Measurements from ENCODE around the gene SYDE2. TPM values are rescaled to one million over a fixed set of nuclear protein-coding genes. Genes with fewer than 3 reads are reported as not detected.
"Not testable (repeated sequence)": the region's sequence is repeated elsewhere in the genome, so short reads cannot be mapped to it uniquely, and the experiment has no call there.

Gene SYDE2
- total RNA-seq, 2 donors from 2014 or later: 0.84 TPM; not detected in 1

GRCh38 chr1:85201340-85202091 is 700 bp upstream of the SYDE2 start:
- H3K36me3 Mint-ChIP-seq: no peaks in the 10 kb centered on the region
- H3K27me3 Mint-ChIP-seq: peaks cover 24 to 40% of the 10 kb centered on the region in 2 donors
- H3K4me3 Mint-ChIP-seq: peak overlapping the region; percentile 83
- ATAC-seq (peak; percentile 72 to 73), DNase-seq (ENCODE audit: low spot score) (no peak)
- H3K9me3 Mint-ChIP-seq: no peaks in the 10 kb centered on the region
- peak overlapping the region in 1 of 2 donors; percentile 64 for H3K27ac Mint-ChIP-seq
- peaks cover 0 to 6% of the 10 kb centered on the region in 2 donors for H3K4me1 Mint-ChIP-seq (ENCODE audit: low read depth in 2 of 2)

- H3K36me3 Mint-ChIP-seq: no peaks in the 10 kb centered on the region
- no peak overlapping the region for H3K27ac Mint-ChIP-seq
- ATAC-seq (no peak), DNase-seq (ENCODE audit: low spot score) (no peak)
- peaks cover 0 to 6% of the 10 kb centered on the region in 2 donors for H3K4me1 Mint-ChIP-seq (ENCODE audit: low read depth in 2 of 2)
- H3K4me3 Mint-ChIP-seq: peak overlapping the region; percentile 58
- no peaks in the 10 kb centered on the region for H3K9me3 Mint-ChIP-seq
- H3K27me3 Mint-ChIP-seq: peaks cover 25 to 37% of the 10 kb centered on the region in 2 donors
These were observed 951 bp downstream of the SYDE2 start for GRCh38 chr1:85199667-85200462.

- DNase-seq (ENCODE audit: low spot score): no peak
- H3K4me1 Mint-ChIP-seq (ENCODE audit: low read depth in 2 of 2): peaks cover 0 to 6% of the 10 kb centered on the region in 2 donors
- H3K9me3 Mint-ChIP-seq: no peaks in the 10 kb centered on the region
- H3K36me3 Mint-ChIP-seq: no peaks in the 10 kb centered on the region
- H3K4me3 Mint-ChIP-seq: no peak overlapping the region
- no peak overlapping the region for H3K27ac Mint-ChIP-seq
- H3K27me3 Mint-ChIP-seq: peaks cover 21 to 30% of the 10 kb centered on the region in 2 donors
- no peak for ATAC-seq
These were observed 2.0 kb downstream of the SYDE2 start for GRCh38 chr1:85198864-85199263.

- Mint-ChIP-seq H3K27ac (no peak overlapping the region), H3K4me3 (no peak overlapping the region), H3K27me3 (peaks cover 12 to 22% of the 10 kb centered on the region in 2 donors), H3K36me3 (no peaks in the 10 kb centered on the region), H3K9me3 (no peaks in the 10 kb centered on the region), H3K4me1 (ENCODE audit: low read depth in 2 of 2) (no peaks in the 10 kb centered on the region)
- DNase-seq (ENCODE audit: low spot score) (no peak), ATAC-seq (no peak)
These were observed 4.5 kb downstream of the SYDE2 start for GRCh38 chr1:85196358-85196757.

- Mint-ChIP-seq H3K27ac (no peak overlapping the region), H3K4me3 (no peak overlapping the region), H3K27me3 (peaks cover 15 to 22% of the 10 kb centered on the region in 2 donors), H3K4me1 (ENCODE audit: low read depth in 2 of 2) (no peaks in the 10 kb centered on the region), H3K9me3 (no peaks in the 10 kb centered on the region), H3K36me3 (no peaks in the 10 kb centered on the region)
- no peak for ATAC-seq
- DNase-seq (ENCODE audit: low spot score): no peak
These were observed 5.1 kb downstream of the SYDE2 start for GRCh38 chr1:85195703-85196102.

GRCh38 chr1:85192129-85192528 is 8.7 kb downstream of the SYDE2 start:
- not testable (repeated sequence) for DNase-seq (ENCODE audit: low spot score); H3K4me3 Mint-ChIP-seq; H3K27me3 Mint-ChIP-seq; H3K36me3 Mint-ChIP-seq; H3K27ac Mint-ChIP-seq; H3K9me3 Mint-ChIP-seq; H3K4me1 Mint-ChIP-seq (ENCODE audit: low read depth in 2 of 2); ATAC-seq

GRCh38 chr1:85189120-85189519 is 11.7 kb downstream of the SYDE2 start:
- peaks cover 5 to 10% of the 10 kb centered on the region in 2 donors for H3K27me3 Mint-ChIP-seq
- no peaks in the 10 kb centered on the region for H3K36me3 Mint-ChIP-seq

GRCh38 chr1:85188530-85188929 is 12.3 kb downstream of the SYDE2 start:
- Mint-ChIP-seq H3K9me3 (no peaks in the 10 kb centered on the region), H3K27ac (no peak overlapping the region), H3K36me3 (no peaks in the 10 kb centered on the region), H3K4me3 (no peak overlapping the region), H3K4me1 (ENCODE audit: low read depth in 2 of 2) (no peaks in the 10 kb centered on the region), H3K27me3 (peaks cover 7 to 10% of the 10 kb centered on the region in 2 donors)
- no peak for DNase-seq (ENCODE audit: low spot score)
- ATAC-seq: no peak

More at GRCh38 chr1:85189120-85189519, 11.7 kb downstream of the SYDE2 start:
- H3K9me3 Mint-ChIP-seq: no peaks in the 10 kb centered on the region
- DNase-seq (ENCODE audit: low spot score): no peak
- no peak for ATAC-seq
- no peaks in the 10 kb centered on the region for H3K4me1 Mint-ChIP-seq (ENCODE audit: low read depth in 2 of 2)
- H3K27ac Mint-ChIP-seq: no peak overlapping the region
- H3K4me3 Mint-ChIP-seq: no peak overlapping the region

- ATAC-seq; DNase-seq (ENCODE audit: low spot score); H3K27ac Mint-ChIP-seq; H3K9me3 Mint-ChIP-seq; H3K4me1 Mint-ChIP-seq (ENCODE audit: low read depth in 2 of 2); H3K36me3 Mint-ChIP-seq; H3K4me3 Mint-ChIP-seq: not testable (repeated sequence)
- peaks cover 7 to 12% of the 10 kb centered on the region in 2 donors for H3K27me3 Mint-ChIP-seq
These were observed 13.8 kb downstream of the SYDE2 start for GRCh38 chr1:85187021-85187420.

GRCh38 chr1:85184245-85184644 is 16.6 kb downstream of the SYDE2 start:
- Mint-ChIP-seq H3K4me1 (ENCODE audit: low read depth in 2 of 2) (peaks cover 2 to 6% of the 10 kb centered on the region in 2 donors), H3K4me3 (no peak overlapping the region), H3K27me3 (peaks cover 7 to 9% of the 10 kb centered on the region in 2 donors), H3K36me3 (no peaks in the 10 kb centered on the region), H3K27ac (no peak overlapping the region), H3K9me3 (no peaks in the 10 kb centered on the region)
- ATAC-seq (no peak), DNase-seq (ENCODE audit: low spot score) (no peak)

GRCh38 chr1:85182700-85183099 is 18.1 kb downstream of the SYDE2 start:
- Mint-ChIP-seq H3K27ac (no peak overlapping the region), H3K9me3 (no peaks in the 10 kb centered on the region), H3K27me3 (peaks cover 9% of the 10 kb centered on the region in 2 donors), H3K36me3 (no peaks in the 10 kb centered on the region), H3K4me3 (no peak overlapping the region), H3K4me1 (ENCODE audit: low read depth in 2 of 2) (peaks cover 2 to 8% of the 10 kb centered on the region in 2 donors)
- DNase-seq (ENCODE audit: low spot score) (no peak), ATAC-seq (no peak)

- peaks cover 16 to 17% of the 10 kb centered on the region in 2 donors for H3K27me3 Mint-ChIP-seq
- DNase-seq (ENCODE audit: low spot score): no peak
- no peaks in the 10 kb centered on the region for H3K36me3 Mint-ChIP-seq
These were observed 19.9 kb downstream of the SYDE2 start for GRCh38 chr1:85180869-85181268.

GRCh38 chr1:85179522-85179921 is 21.3 kb downstream of the SYDE2 start:
- Mint-ChIP-seq H3K4me1 (ENCODE audit: low read depth in 2 of 2) (peaks cover 2 to 8% of the 10 kb centered on the region in 2 donors), H3K27ac (peak overlapping the region in 1 of 2 donors; percentile 56), H3K36me3 (no peaks in the 10 kb centered on the region), H3K9me3 (no peaks in the 10 kb centered on the region), H3K27me3 (peaks cover 15 to 16% of the 10 kb centered on the region in 2 donors), H3K4me3 (peak overlapping the region; percentile 45)
- ATAC-seq: no peak
- DNase-seq (ENCODE audit: low spot score): no peak

More at GRCh38 chr1:85180869-85181268, 19.9 kb downstream of the SYDE2 start:
- no peak for ATAC-seq
- peaks cover 2 to 8% of the 10 kb centered on the region in 2 donors for H3K4me1 Mint-ChIP-seq (ENCODE audit: low read depth in 2 of 2)
- H3K9me3 Mint-ChIP-seq: no peaks in the 10 kb centered on the region
- no peak overlapping the region for H3K27ac Mint-ChIP-seq
- no peak overlapping the region for H3K4me3 Mint-ChIP-seq

- DNase-seq (ENCODE audit: low spot score) (no peak), ATAC-seq (no peak)
- Mint-ChIP-seq H3K4me3 (no peak overlapping the region), H3K4me1 (ENCODE audit: low read depth in 2 of 2) (peaks cover 2 to 8% of the 10 kb centered on the region in 2 donors), H3K27ac (no peak overlapping the region), H3K27me3 (peaks cover 16 to 19% of the 10 kb centered on the region in 2 donors), H3K36me3 (no peaks in the 10 kb centered on the region), H3K9me3 (no peaks in the 10 kb centered on the region)
These were observed 22.4 kb downstream of the SYDE2 start for GRCh38 chr1:85178396-85178795.

Measured in natural killer cell treated with Interleukin-12 subunit alpha and Interleukin-12 subunit beta and Interleukin-15 and Interleukin-18, amount 100 ng/mL, for 72 hours (primary cell).